Endothelial cell of umbilical vein (primary cell): ENCODE results near the gene MYOD1.
A peak's percentile ranks its signal among the peaks of the same experiment; 100 is the strongest.

ENCODE experiments used
- EZH2 ChIP-seq: IDR thresholded peaks from 2 replicates; pipeline ENCODE4 v1.6.1; 2012; ENCODE audit warnings: borderline replicate concordance, low read depth, mild to moderate bottlenecking, moderate library complexity, low read length, inconsistent platforms; ENCODE audit not compliant: severe bottlenecking
- FOS ChIP-seq: IDR thresholded peaks from 2 replicates; pipeline ENCODE4 v1.6.1; 2011; ENCODE audit warnings: mild to moderate bottlenecking, low read length, moderate library complexity, borderline replicate concordance; ENCODE audit not compliant: insufficient read depth
- GATA2 ChIP-seq: IDR thresholded peaks from 2 replicates; pipeline ENCODE4 v1.7.0; 2011; ENCODE audit warnings: low read depth, mild to moderate bottlenecking, moderate library complexity, mixed read lengths, low read length; ENCODE audit not compliant: insufficient read length, insufficient read depth
- JUN ChIP-seq: IDR thresholded peaks from 2 replicates; pipeline ENCODE4 v1.6.1; 2011; ENCODE audit warnings: borderline replicate concordance, low read depth; ENCODE audit not compliant: insufficient read length, insufficient read depth
- POLR2A ChIP-seq: IDR thresholded peaks from 2 replicates; pipeline ENCODE4 v1.6.1; 2012; ENCODE audit warnings: low read depth, mild to moderate bottlenecking, control low read depth, low read length
- POLR2AphosphoS5 ChIP-seq: IDR thresholded peaks from 2 replicates; pipeline ENCODE4 v1.6.1; 2012; ENCODE audit warnings: low read depth, mild to moderate bottlenecking, control low read depth, low read length, moderate library complexity; ENCODE audit not compliant: insufficient read depth
- TF ChIP-seq, protein P1 (sequence below), 2 donors: IDR thresholded peaks; 1 replicate in 1 of 2; 2 replicates in 1 of 2; pipeline ENCODE4 v1.5.1; 2011; ENCODE audit warnings: low read length in 2 of 2, mild to moderate bottlenecking in 2 of 2, moderate library complexity in 2 of 2, control low read depth in 1 of 2, inconsistent platforms in 1 of 2, low read depth in 1 of 2; ENCODE audit not compliant: insufficient read depth in 1 of 2; ENCODE audit errors: extremely low read depth in 1 of 2
- TF ChIP-seq, protein P2 (sequence below): IDR thresholded peaks from 2 replicates; pipeline ENCODE4 v1.6.1; 2011; ENCODE audit not compliant: insufficient read depth, insufficient read length

DNA sequence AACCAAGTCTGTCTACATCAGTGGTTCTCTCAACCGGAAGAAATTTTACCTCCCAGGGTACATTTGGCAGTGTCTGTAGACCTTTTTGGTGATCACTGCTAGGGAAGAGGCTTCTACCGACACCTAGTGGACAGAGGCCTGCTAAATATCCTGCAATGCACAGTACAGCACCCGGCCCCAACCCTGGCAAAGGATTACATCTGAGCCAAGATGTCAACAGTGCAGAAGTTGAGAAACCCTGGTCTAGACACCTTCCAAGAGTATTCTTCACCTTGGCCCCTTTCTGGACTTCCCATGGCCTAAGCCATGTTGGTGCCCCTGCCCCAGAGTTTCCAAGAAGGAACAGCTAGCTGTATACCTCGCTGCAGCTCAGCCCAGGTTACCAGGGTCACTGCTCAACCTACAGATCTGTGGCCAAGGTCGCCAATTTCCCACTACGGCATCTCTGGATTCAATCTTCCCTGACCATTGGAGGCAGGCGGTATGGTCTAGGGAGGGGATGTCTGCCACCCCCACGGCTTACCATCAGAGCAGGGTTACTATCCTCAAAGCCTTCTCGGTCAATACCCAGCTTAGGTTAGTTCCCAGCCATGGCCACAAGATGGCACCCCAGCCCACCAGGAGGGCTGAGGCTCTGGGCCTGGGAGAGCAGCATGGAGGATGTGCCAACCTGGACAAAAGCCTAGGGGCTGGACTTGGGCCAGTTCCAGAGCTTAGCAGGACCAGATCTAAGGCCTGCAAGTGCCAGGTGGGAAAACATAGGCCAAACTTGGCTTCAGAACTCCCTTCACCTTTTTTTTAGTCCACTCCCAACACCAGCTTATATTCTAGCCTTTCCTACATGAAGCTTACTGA is 11.5 kb downstream of the MYOD1 start:
- TF ChIP-seq, protein P1, sequence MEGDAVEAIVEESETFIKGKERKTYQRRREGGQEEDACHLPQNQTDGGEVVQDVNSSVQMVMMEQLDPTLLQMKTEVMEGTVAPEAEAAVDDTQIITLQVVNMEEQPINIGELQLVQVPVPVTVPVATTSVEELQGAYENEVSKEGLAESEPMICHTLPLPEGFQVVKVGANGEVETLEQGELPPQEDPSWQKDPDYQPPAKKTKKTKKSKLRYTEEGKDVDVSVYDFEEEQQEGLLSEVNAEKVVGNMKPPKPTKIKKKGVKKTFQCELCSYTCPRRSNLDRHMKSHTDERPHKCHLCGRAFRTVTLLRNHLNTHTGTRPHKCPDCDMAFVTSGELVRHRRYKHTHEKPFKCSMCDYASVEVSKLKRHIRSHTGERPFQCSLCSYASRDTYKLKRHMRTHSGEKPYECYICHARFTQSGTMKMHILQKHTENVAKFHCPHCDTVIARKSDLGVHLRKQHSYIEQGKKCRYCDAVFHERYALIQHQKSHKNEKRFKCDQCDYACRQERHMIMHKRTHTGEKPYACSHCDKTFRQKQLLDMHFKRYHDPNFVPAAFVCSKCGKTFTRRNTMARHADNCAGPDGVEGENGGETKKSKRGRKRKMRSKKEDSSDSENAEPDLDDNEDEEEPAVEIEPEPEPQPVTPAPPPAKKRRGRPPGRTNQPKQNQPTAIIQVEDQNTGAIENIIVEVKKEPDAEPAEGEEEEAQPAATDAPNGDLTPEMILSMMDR (IDR thresholded peaks at IDR 0.05; ENCODE audit: extremely low read depth in 1 of 2, insufficient read depth in 1 of 2, low read depth in 1 of 2, low read length in 2 of 2) = peak; percentile 69 to 91
- TF ChIP-seq, protein P2, sequence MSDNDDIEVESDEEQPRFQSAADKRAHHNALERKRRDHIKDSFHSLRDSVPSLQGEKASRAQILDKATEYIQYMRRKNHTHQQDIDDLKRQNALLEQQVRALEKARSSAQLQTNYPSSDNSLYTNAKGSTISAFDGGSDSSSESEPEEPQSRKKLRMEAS = no peak
- TF ChIP-seq POLR2A = no peak
- TF ChIP-seq EZH2 = no peak
- no peak for TF ChIP-seq GATA2
- TF ChIP-seq POLR2AphosphoS5 = no peak
- TF ChIP-seq FOS = no peak
- no peak for TF ChIP-seq JUN
